Coronary artery (tissue), 2 donors: ENCODE results near the gene DACT2.
"Not testable (repeated sequence)": the region's sequence is repeated elsewhere in the genome, so short reads cannot be mapped to it uniquely, and the experiment has no call there.

Experiments used
- DNase-seq: peaks from one replicate; pipeline ENCODE4 v3.0.0-alpha.2; 2017; ENCODE audit warnings: low spot score
- H3K27ac ChIP-seq, 2 donors: fragments of 200-600 bp; sonication (generic); one replicate each; pipeline ENCODE4 v1.5.1; 2016 to 2019
- H3K4me3 ChIP-seq: fragments of 200-600 bp; sonication (generic); 2 replicates; pipeline ENCODE4 v1.5.1; 2016; ENCODE audit warnings: mild to moderate bottlenecking, moderate library complexity
- CTCF ChIP-seq: fragments of 200-600 bp; sonication (generic); IDR thresholded peaks from one replicate; pipeline ENCODE4 v1.5.1; 2019; ENCODE audit warnings: antibody characterized with exemption

The DACT2 gene

GRCh38 chr6:168358842-168359420 is 39.4 kb upstream of the DACT2 start:
- TF ChIP-seq CTCF: no peak
- no peak overlapping the region for H3K27ac ChIP-seq
- no peak overlapping the region for H3K4me3 ChIP-seq
- DNase-seq: no peak

- H3K27ac ChIP-seq, DNase-seq, H3K4me3 ChIP-seq: not testable (repeated sequence)
These were observed 37.3 kb upstream of the DACT2 start for GRCh38 chr6:168356872-168357271.

- no peak overlapping the region for H3K4me3 ChIP-seq
- TF ChIP-seq CTCF: peak; percentile 30
- no peak overlapping the region for H3K27ac ChIP-seq
- no peak for DNase-seq
These were observed 36.3 kb upstream of the DACT2 start for GRCh38 chr6:168355716-168356522.

GRCh38 chr6:168354338-168354737 is 34.8 kb upstream of the DACT2 start:
- Histone ChIP-seq H3K4me3 (no peak overlapping the region), H3K27ac (no peak overlapping the region)
- no peak for TF ChIP-seq CTCF
- no peak for DNase-seq

- Histone ChIP-seq H3K27ac (no peak overlapping the region), H3K4me3 (no peak overlapping the region)
- no peak for DNase-seq
- TF ChIP-seq CTCF: no peak
These were observed 33.5 kb upstream of the DACT2 start for GRCh38 chr6:168353041-168353440.

GRCh38 chr6:168352096-168352495 is 32.5 kb upstream of the DACT2 start:
- no peak for TF ChIP-seq CTCF
- no peak overlapping the region for H3K27ac ChIP-seq
- H3K4me3 ChIP-seq: no peak overlapping the region
- no peak for DNase-seq

- Histone ChIP-seq H3K27ac (no peak overlapping the region), H3K4me3 (no peak overlapping the region)
- no peak for TF ChIP-seq CTCF
- DNase-seq: no peak
These were observed 30.2 kb upstream of the DACT2 start for GRCh38 chr6:168349718-168350210.
